ENCODE measurements around the gene LPIN1. TPM values are rescaled to one million over a fixed set of nuclear protein-coding genes. Genes with fewer than 3 reads are reported as not detected.

The LPIN1 gene
- polyA plus RNA-seq, 1 donor from 2014 or later: 17.3 TPM

DNA sequence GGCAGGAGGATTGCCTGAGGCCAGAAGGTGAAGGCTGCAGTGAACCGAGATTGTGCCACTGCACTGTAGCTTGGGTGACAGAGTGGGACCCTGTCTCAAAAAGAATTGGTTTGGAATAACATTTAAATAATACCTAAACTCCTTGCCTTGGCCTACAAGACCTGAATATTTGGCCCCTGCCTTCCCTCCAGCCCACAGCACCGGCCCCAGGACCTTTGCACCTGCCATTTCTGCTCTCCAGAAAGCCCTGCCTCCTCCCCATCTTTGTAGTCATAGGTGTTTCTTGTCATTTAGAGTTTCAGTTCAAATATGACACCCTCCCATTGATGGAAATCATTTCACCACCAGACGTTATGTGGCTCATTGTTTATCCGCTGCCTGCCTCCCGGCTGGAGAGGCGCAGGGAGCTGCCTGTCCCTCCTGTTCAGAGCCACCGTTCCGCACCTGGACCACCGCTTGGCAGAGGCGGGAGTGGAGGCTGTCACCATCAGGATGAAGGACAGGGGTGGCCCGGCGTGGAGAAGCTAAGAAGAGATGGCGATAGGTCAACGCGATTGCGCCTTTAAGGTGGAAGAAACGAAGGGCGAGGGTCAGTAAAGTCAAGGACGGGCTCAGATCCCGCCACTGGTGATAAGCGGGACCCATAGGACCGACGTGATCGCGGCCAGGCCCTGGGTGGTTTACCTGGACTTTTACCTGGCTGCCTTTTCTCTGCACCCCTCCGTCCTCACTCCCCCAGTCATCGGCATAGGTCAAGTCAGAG lies 638 bp upstream of the LPIN1 start:
- no peaks in the 10 kb centered on the region for H3K36me3 Mint-ChIP-seq
- peaks cover 46 to 54% (median 51%) of the 10 kb centered on the region in 3 donors for H3K4me1 Mint-ChIP-seq
- H3K27me3 Mint-ChIP-seq: no peaks in the 10 kb centered on the region
- H3K9me3 Mint-ChIP-seq: no peaks in the 10 kb centered on the region
- H3K4me3 Mint-ChIP-seq: peak overlapping the region; percentile 63 to 90 (median 78)
- H3K27ac Mint-ChIP-seq: peak overlapping the region in 2 of 3 donors; percentile 15 to 62

DNA sequence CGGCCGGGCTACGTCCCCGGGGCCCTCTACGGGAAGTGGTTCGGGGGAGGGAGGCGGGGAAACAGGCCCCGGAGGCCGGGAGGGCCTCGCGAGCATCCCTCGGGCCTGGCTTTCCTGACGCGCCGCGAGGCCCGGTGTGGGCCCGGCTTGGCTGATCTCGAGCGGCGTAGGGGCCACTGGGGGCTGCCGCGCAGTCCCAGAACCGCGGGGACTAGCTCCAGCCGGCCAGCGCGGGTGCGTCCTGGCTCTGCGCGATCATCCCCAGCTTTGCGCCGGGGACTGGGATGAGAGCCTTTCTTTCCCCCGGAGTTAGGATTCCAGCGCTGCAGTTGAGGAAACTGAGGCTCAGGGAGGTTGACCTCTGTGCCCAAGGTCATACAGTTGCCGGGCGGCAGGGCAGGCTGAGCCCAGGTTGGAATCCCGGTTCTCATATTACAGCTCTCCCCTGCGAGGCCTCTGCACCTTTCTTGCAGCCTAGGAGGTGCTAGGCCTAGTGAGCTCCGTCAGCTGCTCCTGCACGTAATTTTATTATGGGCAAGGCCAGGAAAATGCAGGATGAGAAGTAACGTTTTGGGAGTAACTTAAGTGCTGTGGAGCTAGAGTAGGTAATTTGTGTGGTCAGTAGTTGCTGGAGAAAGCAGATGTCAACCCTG lies 501 bp downstream of the LPIN1 start:
- Mint-ChIP-seq H3K27ac (peak overlapping the region in 2 of 3 donors; percentile 87 to 97), H3K27me3 (no peaks in the 10 kb centered on the region), H3K9me3 (no peaks in the 10 kb centered on the region), H3K36me3 (no peaks in the 10 kb centered on the region), H3K4me1 (peaks cover 53 to 63% (median 54%) of the 10 kb centered on the region in 3 donors), H3K4me3 (peak overlapping the region; percentile 85 to 97 (median 90))

DNA sequence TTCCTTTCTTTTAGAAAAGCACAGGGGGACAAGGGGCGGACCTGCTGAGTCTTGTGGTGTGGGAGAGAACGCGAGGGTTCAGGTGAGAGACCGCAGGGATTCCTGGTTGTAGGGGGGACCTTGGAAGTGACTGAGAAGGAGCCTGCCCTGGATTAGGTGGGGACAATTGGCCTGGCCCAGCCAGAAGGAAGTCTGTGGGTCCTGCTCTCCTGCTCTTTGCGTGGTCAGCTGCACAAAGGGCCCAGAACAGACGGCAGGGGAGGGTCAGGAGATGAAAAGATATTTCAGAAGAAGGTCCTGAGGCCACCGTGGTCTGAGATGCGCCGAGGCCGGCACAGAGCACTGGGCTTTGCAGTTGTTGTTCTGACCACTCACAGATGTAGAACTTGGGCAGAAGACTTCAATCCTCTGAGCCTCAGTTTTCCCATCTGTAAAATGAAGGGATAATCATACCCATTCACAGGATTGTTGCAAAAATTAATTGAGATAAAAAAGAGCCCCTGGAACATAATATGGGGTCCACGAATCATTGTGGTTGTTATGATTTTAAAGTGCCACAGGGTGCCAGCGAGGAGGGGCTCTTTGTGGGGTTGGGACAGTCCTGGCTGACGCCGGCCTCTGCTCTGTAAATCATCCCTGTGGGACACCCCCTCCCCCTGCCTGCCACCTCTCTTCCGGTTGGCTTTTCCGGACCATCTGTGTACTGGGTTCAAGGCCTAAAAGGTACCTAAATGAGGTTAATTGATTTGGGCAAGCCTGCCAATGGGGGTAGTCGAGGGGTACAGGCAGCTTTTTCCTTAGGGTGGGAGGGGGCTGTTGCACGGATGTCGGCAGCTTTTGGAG lies 1.8 kb downstream of the LPIN1 start:
- Mint-ChIP-seq H3K4me3 (peak overlapping the region; percentile 85 to 97 (median 90)), H3K9me3 (no peaks in the 10 kb centered on the region), H3K27ac (peak overlapping the region; percentile 87 to 98 (median 97)), H3K4me1 (peaks cover 54 to 68% (median 59%) of the 10 kb centered on the region in 3 donors), H3K27me3 (no peaks in the 10 kb centered on the region), H3K36me3 (no peaks in the 10 kb centered on the region)

DNA sequence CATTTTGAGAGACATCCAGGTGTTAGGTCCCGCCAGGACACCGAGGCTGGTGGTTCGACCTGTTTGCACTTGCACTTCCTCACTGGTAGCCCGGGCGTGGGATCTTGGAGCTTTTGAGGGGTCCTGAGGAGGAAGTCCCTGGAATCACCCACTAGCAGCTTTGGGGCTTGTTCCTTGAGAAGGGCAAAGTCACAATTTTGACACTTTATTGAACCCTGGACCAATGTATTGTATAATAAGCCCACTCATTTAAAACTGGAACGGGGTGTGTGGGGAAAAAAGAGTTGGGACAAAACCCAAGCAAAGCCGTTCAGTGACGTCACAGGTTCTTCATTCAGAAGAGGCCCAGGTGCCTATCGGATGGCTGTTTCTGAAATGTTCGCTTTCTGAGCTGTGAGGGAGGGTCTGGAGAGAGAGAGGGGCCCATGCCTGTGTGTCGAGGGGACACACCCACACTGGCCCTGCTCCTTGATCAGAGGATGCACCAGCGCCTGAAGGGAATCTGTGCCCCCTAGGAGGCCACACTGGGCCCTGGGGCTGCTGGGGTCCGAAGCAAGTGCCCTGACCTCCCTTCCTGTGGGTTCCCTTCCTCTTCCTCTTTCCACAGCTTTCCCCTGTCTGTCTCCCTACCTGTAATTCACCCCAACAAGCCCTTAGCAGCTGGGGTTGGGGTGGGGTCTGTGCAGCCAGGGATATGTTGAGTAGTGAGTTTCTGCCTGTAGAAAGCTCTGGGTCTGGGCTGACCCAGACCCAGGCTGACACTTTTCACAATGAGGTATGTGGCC lies 2.6 kb downstream of the LPIN1 start:
- Mint-ChIP-seq H3K27ac (peak overlapping the region; percentile 93 to 98 (median 97)), H3K36me3 (no peaks in the 10 kb centered on the region), H3K9me3 (no peaks in the 10 kb centered on the region), H3K4me1 (peaks cover 58 to 72% (median 62%) of the 10 kb centered on the region in 3 donors), H3K4me3 (peak overlapping the region; percentile 85 to 97 (median 90)), H3K27me3 (no peaks in the 10 kb centered on the region)

DNA sequence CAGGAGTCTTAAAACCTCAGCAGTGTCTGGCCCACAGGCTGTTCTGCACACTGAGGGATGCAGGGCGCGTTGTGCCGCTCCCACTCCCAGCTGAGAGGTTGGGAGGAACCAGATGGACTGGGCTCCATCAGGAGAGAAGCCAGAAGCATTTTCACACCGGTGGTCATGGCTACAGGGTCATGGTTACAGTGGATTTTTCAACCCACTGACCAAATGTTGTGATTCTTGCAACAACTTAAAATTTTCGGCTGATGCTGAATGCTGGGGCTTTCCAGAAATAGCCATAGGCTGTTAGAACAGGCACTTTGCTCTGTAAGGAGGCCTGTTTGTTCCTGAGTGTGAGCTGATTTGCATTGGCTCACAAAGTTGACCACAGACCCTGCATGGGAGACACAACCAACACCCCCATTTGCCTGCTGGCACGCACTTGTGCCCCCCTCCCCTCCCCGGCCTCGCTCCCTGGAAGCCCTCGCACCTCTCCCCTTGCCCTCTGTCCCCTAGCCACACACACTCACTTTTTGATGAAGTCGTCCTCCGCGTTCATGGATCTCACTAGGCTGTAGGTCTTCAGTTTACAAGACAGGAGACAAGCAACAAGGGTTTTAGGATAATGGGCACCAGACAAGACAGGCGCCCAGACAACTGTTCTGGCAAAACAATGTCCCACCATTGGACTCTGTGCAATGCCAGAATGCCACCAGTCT lies 3.4 kb downstream of the LPIN1 start:
- Mint-ChIP-seq H3K27ac (peak overlapping the region; percentile 93 to 98 (median 97)), H3K4me1 (peaks cover 53 to 74% (median 65%) of the 10 kb centered on the region in 3 donors), H3K9me3 (no peaks in the 10 kb centered on the region), H3K4me3 (peak overlapping the region; percentile 57 to 97 (median 90)), H3K27me3 (no peaks in the 10 kb centered on the region), H3K36me3 (no peaks in the 10 kb centered on the region)

DNA sequence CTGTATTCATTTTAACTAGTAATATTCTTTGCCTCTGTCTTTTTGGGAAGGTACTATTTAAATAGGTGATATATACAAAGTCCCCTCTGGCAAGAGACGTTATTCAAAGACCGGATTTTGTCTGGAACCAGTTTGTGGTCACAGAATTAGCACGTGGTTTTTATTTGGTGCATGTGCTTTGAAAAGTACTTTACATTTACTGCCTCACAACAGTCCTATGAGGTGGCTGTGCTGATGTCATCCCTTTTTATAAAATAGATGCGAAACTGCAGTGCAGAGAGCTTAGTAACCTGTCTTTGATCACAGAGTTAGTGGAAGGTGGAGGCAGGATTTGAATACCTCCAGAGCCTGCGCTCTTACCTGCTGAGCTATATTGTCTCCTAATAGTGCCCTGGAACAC lies 4.0 kb downstream of the LPIN1 start:
- H3K27me3 Mint-ChIP-seq: no peaks in the 10 kb centered on the region
- no peaks in the 10 kb centered on the region for H3K9me3 Mint-ChIP-seq
- peak overlapping the region; percentile 93 to 98 (median 97) for H3K27ac Mint-ChIP-seq
- peaks cover 51 to 74% (median 65%) of the 10 kb centered on the region in 3 donors for H3K4me1 Mint-ChIP-seq
- H3K36me3 Mint-ChIP-seq: no peaks in the 10 kb centered on the region
- peak overlapping the region; percentile 57 to 97 (median 90) for H3K4me3 Mint-ChIP-seq

DNA sequence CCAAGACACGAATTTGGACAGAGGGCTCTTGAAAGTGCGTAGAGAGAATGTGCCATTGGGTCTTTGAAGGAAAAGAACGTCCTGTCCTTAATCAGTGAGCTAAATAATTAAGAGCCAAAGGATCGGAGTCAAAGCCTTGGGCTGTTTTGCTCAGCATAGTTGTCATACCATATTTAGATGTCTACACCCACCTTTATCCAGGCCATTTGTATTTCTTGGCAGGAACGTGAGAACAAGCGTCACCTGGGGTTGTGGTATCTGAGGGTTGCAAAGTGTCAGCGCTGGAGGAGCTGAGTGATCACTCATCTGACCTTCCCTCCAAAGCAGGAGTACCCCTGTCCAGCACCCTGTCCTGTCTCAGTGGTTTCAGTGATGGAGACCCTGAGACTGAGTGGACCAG lies 4.5 kb downstream of the LPIN1 start:
- H3K36me3 Mint-ChIP-seq: no peaks in the 10 kb centered on the region

DNA sequence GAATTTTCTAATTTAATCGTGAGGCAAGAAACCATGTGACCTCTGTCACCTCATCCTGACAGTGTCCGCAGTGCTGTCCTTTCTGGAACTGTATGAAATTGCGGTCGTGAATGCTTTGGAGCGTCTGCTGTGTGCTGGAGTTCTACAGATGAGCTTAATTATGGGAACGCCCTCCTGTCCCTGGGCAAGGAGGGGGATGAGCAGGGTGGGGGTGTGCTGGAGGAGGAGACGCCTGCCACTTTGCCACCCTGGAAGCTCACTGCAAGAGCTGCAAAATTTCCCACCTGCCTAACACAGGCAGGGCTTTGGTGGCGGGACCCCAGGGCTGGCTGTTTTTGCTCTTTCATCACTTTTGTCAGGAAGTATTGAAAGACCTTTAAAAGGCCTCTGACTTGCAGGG lies 6.5 kb downstream of the LPIN1 start:
- Mint-ChIP-seq H3K36me3 (no peaks in the 10 kb centered on the region), H3K9me3 (no peaks in the 10 kb centered on the region), H3K4me3 (peak overlapping the region in 2 of 4 donors; percentile 94), H3K27me3 (no peaks in the 10 kb centered on the region), H3K4me1 (peaks cover 57 to 81% (median 80%) of the 10 kb centered on the region in 3 donors), H3K27ac (peak overlapping the region; percentile 71 to 88 (median 86))

More for the DNA sequence above, 4.5 kb downstream of the LPIN1 start:
- H3K27ac Mint-ChIP-seq: peak overlapping the region; percentile 93 to 98 (median 97)
- H3K27me3 Mint-ChIP-seq: no peaks in the 10 kb centered on the region
- peak overlapping the region; percentile 57 to 97 (median 90) for H3K4me3 Mint-ChIP-seq
- peaks cover 56 to 78% (median 70%) of the 10 kb centered on the region in 3 donors for H3K4me1 Mint-ChIP-seq
- no peaks in the 10 kb centered on the region for H3K9me3 Mint-ChIP-seq

DNA sequence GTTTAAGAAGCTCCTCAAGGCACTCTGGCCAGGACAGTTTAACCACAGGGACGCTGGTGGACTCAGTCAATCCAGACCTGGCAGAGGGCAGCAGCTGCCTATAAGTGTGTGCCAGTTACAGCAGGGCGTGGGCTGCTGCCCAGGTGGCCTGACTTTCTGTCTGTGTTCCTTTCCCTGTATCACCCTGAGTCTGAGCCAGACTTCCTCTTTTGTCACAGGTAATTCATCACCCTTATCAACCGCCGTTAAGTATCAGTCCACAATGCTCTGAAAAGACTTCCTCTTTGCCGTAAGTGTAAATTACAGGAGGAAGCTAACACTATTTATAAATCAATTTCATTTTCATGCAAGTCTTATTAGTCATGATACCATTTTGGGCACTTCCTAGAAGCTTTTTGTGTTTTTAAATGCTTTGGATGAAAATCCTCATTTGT lies 7.0 kb downstream of the LPIN1 start:
- Mint-ChIP-seq H3K27ac (peak overlapping the region; percentile 71 to 88 (median 86)), H3K27me3 (no peaks in the 10 kb centered on the region), H3K36me3 (no peaks in the 10 kb centered on the region), H3K9me3 (no peaks in the 10 kb centered on the region), H3K4me3 (peak overlapping the region; percentile 77 to 94 (median 86)), H3K4me1 (peaks cover 52 to 76% (median 75%) of the 10 kb centered on the region in 3 donors)

DNA sequence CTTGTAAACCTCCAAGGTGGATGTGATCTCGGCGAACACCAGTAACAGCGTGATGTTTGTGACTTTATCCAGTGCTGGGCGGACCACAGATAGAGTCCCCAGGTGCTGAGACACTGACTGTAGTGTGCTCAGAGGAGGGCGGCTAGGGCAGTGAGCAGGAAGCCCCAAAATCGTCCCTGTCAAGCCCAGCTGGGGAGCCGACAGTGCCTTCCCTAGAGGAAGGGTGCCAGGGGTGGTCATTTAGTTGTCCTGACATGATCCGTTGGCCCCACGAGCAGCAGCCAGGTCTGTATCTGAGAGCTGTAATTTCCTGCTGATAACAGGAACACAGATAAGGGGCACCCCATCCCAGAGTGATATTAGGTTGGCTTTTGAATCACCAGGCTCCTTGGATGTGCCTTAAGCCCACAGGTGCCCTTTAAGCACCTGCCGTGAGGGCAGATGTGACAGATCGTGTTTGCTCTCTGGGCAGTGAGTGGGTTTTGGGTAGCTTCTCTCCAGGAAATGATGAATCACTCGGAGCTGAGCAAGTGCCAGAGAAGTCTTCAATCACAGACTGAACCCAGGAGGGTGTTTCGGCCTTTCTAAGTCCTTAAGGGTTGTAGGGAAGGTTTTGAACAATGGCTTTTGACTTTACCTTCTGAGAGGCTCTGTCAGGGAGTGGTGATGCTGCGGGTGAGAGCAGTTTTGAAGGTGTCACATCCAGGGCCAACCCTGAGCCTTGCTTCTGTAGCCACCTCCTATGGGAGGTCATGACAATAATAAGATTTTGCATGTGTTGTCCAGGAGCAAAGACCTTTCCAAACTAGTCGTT lies 7.7 kb downstream of the LPIN1 start:
- Mint-ChIP-seq H3K4me3 (peak overlapping the region; percentile 77 to 94 (median 86)), H3K27me3 (no peaks in the 10 kb centered on the region), H3K27ac (peak overlapping the region; percentile 71 to 88 (median 86)), H3K4me1 (peaks cover 52 to 76% (median 73%) of the 10 kb centered on the region in 3 donors), H3K9me3 (no peaks in the 10 kb centered on the region), H3K36me3 (peaks cover 1% of the 10 kb centered on the region)

DNA sequence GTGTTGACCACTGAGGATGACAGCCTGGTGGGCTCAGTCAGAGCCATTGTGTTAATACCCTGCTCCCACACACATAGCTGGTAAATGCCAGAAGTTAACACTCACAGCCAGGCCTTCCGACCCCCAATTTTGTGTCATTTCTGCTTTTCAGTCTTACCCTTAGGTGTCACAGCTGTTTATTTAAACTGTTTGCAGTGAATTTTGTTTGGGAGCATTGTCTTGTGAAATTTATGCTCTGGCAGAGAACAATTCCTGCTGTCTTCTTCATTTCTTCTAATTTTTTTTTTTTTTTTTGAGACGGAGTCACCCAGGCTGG lies 8.2 kb downstream of the LPIN1 start:
- H3K9me3 Mint-ChIP-seq: no peaks in the 10 kb centered on the region
- peak overlapping the region; percentile 71 to 88 (median 86) for H3K27ac Mint-ChIP-seq
- peaks cover 1% of the 10 kb centered on the region for H3K36me3 Mint-ChIP-seq
- H3K27me3 Mint-ChIP-seq: no peaks in the 10 kb centered on the region
- H3K4me3 Mint-ChIP-seq: peak overlapping the region in 3 of 4 donors; percentile 77 to 94 (median 79)
- peaks cover 47 to 71% (median 68%) of the 10 kb centered on the region in 3 donors for H3K4me1 Mint-ChIP-seq

DNA sequence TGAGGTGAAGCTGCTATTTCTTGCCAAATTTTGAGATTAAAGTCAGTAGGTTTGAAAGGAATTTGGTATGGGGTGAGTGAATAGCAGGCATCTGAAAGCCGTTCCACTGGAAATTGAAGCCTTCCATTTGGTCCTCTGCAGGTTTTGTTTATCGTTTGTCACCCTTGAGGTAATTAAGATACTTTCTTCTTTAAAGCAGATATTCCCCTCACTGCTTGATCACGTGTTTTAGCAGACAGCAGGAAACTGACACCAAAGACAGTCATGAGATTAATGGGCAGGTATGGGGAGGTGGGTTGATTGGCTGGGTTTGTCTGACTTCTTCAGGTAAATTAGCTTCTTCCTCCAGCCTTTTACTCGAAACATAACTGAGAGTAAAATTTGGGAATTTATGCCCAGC lies 10.7 kb downstream of the LPIN1 start:
- peaks cover 1% of the 10 kb centered on the region for H3K36me3 Mint-ChIP-seq
- peaks cover 44 to 55% (median 53%) of the 10 kb centered on the region in 3 donors for H3K4me1 Mint-ChIP-seq
- H3K9me3 Mint-ChIP-seq: no peaks in the 10 kb centered on the region
- no peaks in the 10 kb centered on the region for H3K27me3 Mint-ChIP-seq
- peak overlapping the region in 2 of 3 donors; percentile 33 to 61 for H3K27ac Mint-ChIP-seq
- peak overlapping the region in 2 of 4 donors; percentile 19 to 49 for H3K4me3 Mint-ChIP-seq

DNA sequence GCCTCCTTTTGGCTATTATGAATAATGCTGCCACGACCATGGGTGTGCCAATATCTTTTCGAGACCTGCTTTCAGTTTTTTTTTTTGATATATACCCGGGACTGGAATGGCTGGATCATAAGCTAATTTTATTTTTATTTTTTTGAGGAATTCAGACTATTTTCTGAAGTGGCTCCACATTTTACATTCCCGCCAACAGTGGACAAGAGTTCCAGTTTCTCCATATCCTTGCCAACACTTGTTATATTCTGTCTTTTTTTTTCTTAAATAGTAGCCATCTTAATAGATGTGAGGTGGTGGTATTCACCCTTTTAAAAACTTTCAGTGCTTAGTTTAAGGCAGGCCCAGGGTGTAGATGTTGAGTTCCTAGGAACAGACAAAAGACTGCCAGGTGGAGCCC lies 11.8 kb downstream of the LPIN1 start:
- H3K27ac Mint-ChIP-seq: peak overlapping the region in 1 of 3 donors; percentile 71
- H3K27me3 Mint-ChIP-seq: no peaks in the 10 kb centered on the region
- no peaks in the 10 kb centered on the region for H3K9me3 Mint-ChIP-seq
- peaks cover 47 to 58% (median 48%) of the 10 kb centered on the region in 3 donors for H3K4me1 Mint-ChIP-seq
- no peak overlapping the region for H3K4me3 Mint-ChIP-seq
- peaks cover 1% of the 10 kb centered on the region for H3K36me3 Mint-ChIP-seq

Measured in IgD-negative memory B cell (primary cell).